Endodermal cell (in vitro differentiated cells): ENCODE data around the gene EPSTI1. TPM values are rescaled to one million over a fixed set of nuclear protein-coding genes. Genes with fewer than 3 reads are reported as not detected.

ENCODE experiments used
- DNase-seq: peaks from one replicate; pipeline ENCODE4 v3.0.0-alpha.2; 2017
- H3K27ac ChIP-seq: 2 replicates; pipeline ENCODE4 v1.5.1; 2013; ENCODE audit warnings: mild to moderate bottlenecking, low read depth, low read length, moderate library complexity
- H3K27me3 ChIP-seq: 2 replicates; pipeline ENCODE4 v1.6.1; 2013; ENCODE audit warnings: mild to moderate bottlenecking, low read length, moderate library complexity; ENCODE audit not compliant: insufficient read depth, control insufficient read depth, poor library complexity, severe bottlenecking
- H3K36me3 ChIP-seq: 2 replicates; pipeline ENCODE4 v1.7.0; 2013; ENCODE audit warnings: mild to moderate bottlenecking, low read length, moderate library complexity; ENCODE audit not compliant: control insufficient read depth, insufficient read depth
- H3K4me1 ChIP-seq: one replicate; pipeline ENCODE4 v1.7.0; 2013; ENCODE audit warnings: low read length; ENCODE audit not compliant: control insufficient read depth, insufficient read depth
- H3K4me3 ChIP-seq: 2 replicates; pipeline ENCODE4 v1.5.1; 2013; ENCODE audit warnings: mild to moderate bottlenecking, low read length, moderate library complexity
- H3K9ac ChIP-seq: 2 replicates; pipeline ENCODE4 v1.6.1; 2013; ENCODE audit warnings: mild to moderate bottlenecking, low read length, moderate library complexity; ENCODE audit not compliant: poor library complexity, severe bottlenecking; ENCODE audit errors: extremely low read depth
- H3K9me3 ChIP-seq: 2 replicates; pipeline ENCODE4 v1.6.1; 2013; ENCODE audit warnings: mild to moderate bottlenecking, low read length, moderate library complexity; ENCODE audit not compliant: control insufficient read depth
- H3K27ac Mint-ChIP-seq: 2 replicates; pipeline ENCODE4 v1.8.0; 2020; ENCODE audit warnings: mixed read lengths
- H3K27me3 Mint-ChIP-seq: 2 replicates; pipeline ENCODE4 v1.8.0; 2021; ENCODE audit warnings: mild to moderate bottlenecking, mixed read lengths; ENCODE audit not compliant: insufficient read depth
- H3K36me3 Mint-ChIP-seq: 2 replicates; pipeline ENCODE4 v1.8.0; 2020; ENCODE audit warnings: low read depth, mixed read lengths
- H3K4me1 Mint-ChIP-seq: 2 replicates; pipeline ENCODE4 v1.8.0; 2020; ENCODE audit warnings: mixed read lengths
- H3K4me3 Mint-ChIP-seq: 2 replicates; pipeline ENCODE4 v1.8.0; 2020; ENCODE audit warnings: mild to moderate bottlenecking, moderate library complexity, mixed read lengths
- H3K9me3 Mint-ChIP-seq: 2 replicates; pipeline ENCODE4 v1.8.0; 2020; ENCODE audit warnings: mild to moderate bottlenecking, mixed read lengths
- WGBS, 2 experiments: methylation state at CpG; one replicate each; pipeline versions ENCODE4 v1.1.5 to v1.1.7; 2013; ENCODE audit warnings: missing lambda C conversion rate in 2 of 2, mixed read lengths in 1 of 2; ENCODE audit not compliant: insufficient coverage in 1 of 2, insufficient read length in 1 of 2; 5-methylcytosine and 5-hydroxymethylcytosine counted together
- total RNA-seq, 2 donors: library from RNA; stranded (reverse); fragmentation: NEBNext Ultra II Directional in 1 of 2; extraction: Animal tissue kit (Norgen Biotek cat#: 25700) in 1 of 2; gene quantifications; 2 replicates in 1 of 2; 3 replicates in 1 of 2; pipeline ENCODE4 v1.2.1, GENCODE V29; 2021
- TF ChIP-seq, protein P1 (sequence below): fragments of 200-600 bp; sonication (generic); conservative IDR thresholded peaks from 2 replicates; pipeline ENCODE4 v1.5.0; 2021; ENCODE audit warnings: antibody characterized with exemption, mild to moderate bottlenecking

Gene EPSTI1
- total RNA-seq, 2 donors from 2014 or later: 33.8 to 101 TPM

DNA sequence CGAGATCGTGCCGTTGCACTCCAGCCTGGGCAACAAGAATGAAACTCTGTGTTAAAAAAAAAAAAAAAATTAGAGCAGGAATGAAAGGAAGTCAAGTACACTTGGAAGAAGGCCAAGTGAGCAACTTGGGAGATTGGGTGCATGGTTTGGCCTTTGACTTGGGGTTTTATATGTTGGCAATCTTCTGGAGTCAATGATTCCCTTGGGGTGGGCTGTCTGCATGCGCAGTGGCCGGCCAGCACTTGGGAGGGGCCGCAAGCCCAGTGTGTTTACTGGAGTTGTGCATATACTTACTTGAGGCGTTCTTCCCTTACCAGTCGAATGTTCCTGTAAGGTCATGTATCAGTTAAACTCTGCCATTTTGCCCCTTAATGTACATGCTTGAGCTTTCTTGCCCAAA, 106.7 kb downstream of the EPSTI1 start:
- Mint-ChIP-seq H3K27ac (no peak overlapping the region), H3K4me1 (no peaks in the 10 kb centered on the region), H3K4me3 (no peak overlapping the region), H3K36me3 (peaks cover 28% of the 10 kb centered on the region), H3K27me3 (peaks cover 5% of the 10 kb centered on the region), H3K9me3 (no peaks in the 10 kb centered on the region)
- 93 to 94% methylated on average over 5 to 8 of the region's 8 CpGs for WGBS, 2 experiments
- no peaks in the 10 kb centered on the region for H3K27me3 ChIP-seq
- TF ChIP-seq, protein P1, sequence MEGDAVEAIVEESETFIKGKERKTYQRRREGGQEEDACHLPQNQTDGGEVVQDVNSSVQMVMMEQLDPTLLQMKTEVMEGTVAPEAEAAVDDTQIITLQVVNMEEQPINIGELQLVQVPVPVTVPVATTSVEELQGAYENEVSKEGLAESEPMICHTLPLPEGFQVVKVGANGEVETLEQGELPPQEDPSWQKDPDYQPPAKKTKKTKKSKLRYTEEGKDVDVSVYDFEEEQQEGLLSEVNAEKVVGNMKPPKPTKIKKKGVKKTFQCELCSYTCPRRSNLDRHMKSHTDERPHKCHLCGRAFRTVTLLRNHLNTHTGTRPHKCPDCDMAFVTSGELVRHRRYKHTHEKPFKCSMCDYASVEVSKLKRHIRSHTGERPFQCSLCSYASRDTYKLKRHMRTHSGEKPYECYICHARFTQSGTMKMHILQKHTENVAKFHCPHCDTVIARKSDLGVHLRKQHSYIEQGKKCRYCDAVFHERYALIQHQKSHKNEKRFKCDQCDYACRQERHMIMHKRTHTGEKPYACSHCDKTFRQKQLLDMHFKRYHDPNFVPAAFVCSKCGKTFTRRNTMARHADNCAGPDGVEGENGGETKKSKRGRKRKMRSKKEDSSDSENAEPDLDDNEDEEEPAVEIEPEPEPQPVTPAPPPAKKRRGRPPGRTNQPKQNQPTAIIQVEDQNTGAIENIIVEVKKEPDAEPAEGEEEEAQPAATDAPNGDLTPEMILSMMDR: no peak
- H3K27ac ChIP-seq: no peak overlapping the region
- H3K4me1 ChIP-seq: no peaks in the 10 kb centered on the region
- H3K4me3 ChIP-seq: no peak overlapping the region
- H3K9me3 ChIP-seq: no peaks in the 10 kb centered on the region
- H3K36me3 ChIP-seq: peaks cover 32% of the 10 kb centered on the region
- DNase-seq: no peak
- H3K9ac ChIP-seq: no peak overlapping the region

DNA sequence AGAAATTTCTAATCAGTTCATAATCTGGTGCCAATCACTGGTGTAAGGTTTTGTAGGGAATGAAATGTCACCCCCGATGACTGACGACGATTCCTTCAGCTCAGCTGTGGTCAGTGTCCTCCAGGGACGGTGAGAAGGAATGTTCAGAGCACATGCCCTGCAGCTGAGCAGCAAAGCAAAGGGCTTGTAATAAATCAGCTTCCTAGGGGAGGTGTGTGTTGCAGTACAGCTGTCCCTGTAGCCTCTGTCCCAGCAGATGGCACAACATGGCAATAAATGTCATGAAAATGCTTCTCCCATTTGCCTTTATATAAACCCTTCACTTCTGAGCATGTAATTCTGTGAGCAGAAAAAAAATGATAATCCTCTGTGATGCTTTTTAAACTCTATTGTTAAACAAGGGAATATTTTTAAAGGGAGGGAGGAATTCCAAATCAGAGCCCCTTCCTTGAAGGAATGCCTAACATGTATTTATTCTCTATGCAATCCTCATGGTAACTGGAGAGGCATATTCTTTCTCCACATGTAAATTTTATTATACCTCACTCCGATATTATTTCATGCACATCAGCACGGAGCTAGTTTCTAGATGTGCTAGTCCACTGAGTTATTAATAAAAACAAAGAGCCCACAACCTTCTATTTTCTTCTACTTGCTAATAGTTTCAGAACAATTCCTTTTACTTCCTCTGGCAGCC, 108.1 kb downstream of the EPSTI1 start:
- TF ChIP-seq, protein P1: peak; percentile 37
- peaks cover 26% of the 10 kb centered on the region for H3K36me3 ChIP-seq
- H3K9ac ChIP-seq: no peak overlapping the region
- Mint-ChIP-seq H3K36me3 (peaks cover 29% of the 10 kb centered on the region), H3K4me1 (peaks cover 5% of the 10 kb centered on the region), H3K9me3 (no peaks in the 10 kb centered on the region), H3K4me3 (no peak overlapping the region), H3K27ac (no peak overlapping the region), H3K27me3 (peaks cover 12% of the 10 kb centered on the region)
- H3K27me3 ChIP-seq: no peaks in the 10 kb centered on the region
- no peak overlapping the region for H3K4me3 ChIP-seq
- H3K27ac ChIP-seq: no peak overlapping the region
- DNase-seq: peak; percentile 56
- peaks cover 2% of the 10 kb centered on the region for H3K9me3 ChIP-seq
- no peaks in the 10 kb centered on the region for H3K4me1 ChIP-seq
- WGBS, 2 experiments: 73 to 86% methylated on average over 6 of the region's 6 CpGs

DNA sequence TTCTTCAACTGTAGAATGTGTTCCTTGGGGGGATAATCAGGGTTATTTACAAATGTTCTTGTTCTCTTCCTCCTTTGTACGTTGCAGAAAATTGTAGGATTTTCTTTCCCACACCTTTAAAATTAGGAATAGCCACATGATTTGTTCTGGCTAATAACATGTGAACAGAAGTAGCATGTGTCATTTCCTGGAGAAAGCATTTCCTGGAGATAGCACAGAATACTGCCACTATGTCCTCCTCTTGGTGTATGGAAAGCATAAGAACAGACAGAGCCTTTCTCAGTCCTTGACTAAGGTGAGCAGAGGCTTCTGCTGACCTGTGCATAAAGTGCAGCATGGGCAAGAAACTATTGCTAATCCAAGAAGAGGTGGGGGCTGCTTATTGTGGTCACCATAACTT, 108.9 kb downstream of the EPSTI1 start:
- Mint-ChIP-seq H3K4me1 (peaks cover 5% of the 10 kb centered on the region), H3K4me3 (no peak overlapping the region), H3K36me3 (peaks cover 28% of the 10 kb centered on the region), H3K27ac (no peak overlapping the region), H3K27me3 (peaks cover 12% of the 10 kb centered on the region), H3K9me3 (peaks cover 3% of the 10 kb centered on the region)
- peaks cover 9% of the 10 kb centered on the region for H3K9me3 ChIP-seq
- WGBS, 2 experiments: 100% methylated on average over 1 of the region's 1 CpG; no CpG with 5 or more reads in 1 of the 2 experiments
- no peaks in the 10 kb centered on the region for H3K27me3 ChIP-seq
- no peak overlapping the region for H3K27ac ChIP-seq
- no peak overlapping the region for H3K9ac ChIP-seq
- no peak overlapping the region for H3K4me3 ChIP-seq
- DNase-seq: no peak
- peaks cover 18% of the 10 kb centered on the region for H3K36me3 ChIP-seq
- H3K4me1 ChIP-seq: no peaks in the 10 kb centered on the region
- TF ChIP-seq, protein P1: no peak
